Skeletal muscle cell (primary cell): ENCODE data around the gene VPS54.

ENCODE experiments used
- DNase-seq: peaks from one replicate; pipeline ENCODE4 v3.0.0-alpha.2; 2010; ENCODE audit warnings: low read depth
- H3K4me3 ChIP-seq: 2 replicates; pipeline ENCODE4 v1.5.1; 2011; ENCODE audit warnings: low read depth, mild to moderate bottlenecking, control low read depth, low read length, moderate library complexity

VPS54 gene

GRCh38 chr2:64019083-64019974 lies at the start of gene VPS54:
TSS of gene VPS54 (minus strand) at chr2:64019428. CDS start at chr2:63983999, 35,429 bp downstream.
- no peak for DNase-seq
- H3K4me3 ChIP-seq = peak within 1 kb of the TSS; percentile 76

GRCh38 chr2:64067326-64067725 lies 48.1 kb upstream of the VPS54 start:
- DNase-seq = no peak
- no peak overlapping the region for H3K4me3 ChIP-seq

- H3K4me3 ChIP-seq = no peak overlapping the region
- no peak for DNase-seq
Measured at GRCh38 chr2:64065516-64065915, 46.3 kb upstream of the VPS54 start.

GRCh38 chr2:64063924-64064331 lies 44.7 kb upstream of the VPS54 start:
- DNase-seq = peak; percentile 26
- no peak overlapping the region for H3K4me3 ChIP-seq

GRCh38 chr2:64063454-64063853 lies 44.2 kb upstream of the VPS54 start:
- H3K4me3 ChIP-seq = no peak overlapping the region
- DNase-seq = no peak

GRCh38 chr2:64062840-64063239 lies 43.6 kb upstream of the VPS54 start:
- DNase-seq = peak; percentile 47
- H3K4me3 ChIP-seq = no peak overlapping the region

GRCh38 chr2:64059270-64059669 lies 40.0 kb upstream of the VPS54 start:
- H3K4me3 ChIP-seq = no peak overlapping the region
- DNase-seq = no peak

GRCh38 chr2:64056021-64056420 lies 36.8 kb upstream of the VPS54 start:
- no peak for DNase-seq

GRCh38 chr2:64054161-64054915 lies 35.1 kb upstream of the VPS54 start:
- no peak overlapping the region for H3K4me3 ChIP-seq
- no peak for DNase-seq

More at GRCh38 chr2:64056021-64056420, 36.8 kb upstream of the VPS54 start:
- no peak overlapping the region for H3K4me3 ChIP-seq

GRCh38 chr2:64052463-64053241 lies 33.4 kb upstream of the VPS54 start:
- no peak overlapping the region for H3K4me3 ChIP-seq
- DNase-seq = no peak

- peak; percentile 21 for DNase-seq
- no peak overlapping the region for H3K4me3 ChIP-seq
Measured at GRCh38 chr2:64049633-64050220, 30.5 kb upstream of the VPS54 start.

GRCh38 chr2:64045938-64046337 lies 26.7 kb upstream of the VPS54 start:
- no peak for DNase-seq
- no peak overlapping the region for H3K4me3 ChIP-seq

- H3K4me3 ChIP-seq = no peak overlapping the region
- DNase-seq = no peak
Measured at GRCh38 chr2:64040161-64040560, 20.9 kb upstream of the VPS54 start.

- no peak overlapping the region for H3K4me3 ChIP-seq
- DNase-seq = no peak
Measured at GRCh38 chr2:64036034-64036705, 16.9 kb upstream of the VPS54 start.

GRCh38 chr2:64035072-64035942 lies 16.1 kb upstream of the VPS54 start:
- DNase-seq = no peak
- H3K4me3 ChIP-seq = no peak overlapping the region

GRCh38 chr2:64029116-64029665 lies 10.0 kb upstream of the VPS54 start:
- no peak for DNase-seq
- no peak overlapping the region for H3K4me3 ChIP-seq

GRCh38 chr2:64025741-64026140 lies 6.5 kb upstream of the VPS54 start:
- no peak for DNase-seq
- H3K4me3 ChIP-seq = no peak overlapping the region
